Measurements from ENCODE around the gene NOTO.

Gene NOTO

DNA sequence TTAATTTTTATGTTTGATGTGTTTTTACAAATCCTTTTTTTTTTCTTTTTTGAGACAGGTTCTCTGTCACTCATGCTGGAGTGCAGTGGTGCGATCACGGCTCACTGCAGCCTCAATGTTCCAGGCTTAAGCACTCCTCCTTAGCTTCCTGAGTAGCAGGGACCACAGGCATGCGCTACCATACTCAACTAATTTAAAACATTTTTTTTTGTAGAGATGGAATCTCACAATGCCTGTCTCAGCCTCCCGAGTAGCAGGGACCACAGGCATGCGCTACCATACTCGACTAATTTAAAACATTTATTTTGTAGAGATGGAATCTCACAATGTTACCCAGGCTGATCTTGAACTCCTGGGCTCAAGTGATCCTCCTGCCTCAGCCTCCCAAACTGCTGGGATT, 3.2 kb downstream of the NOTO start:
- Histone ChIP-seq H3K9ac (ENCODE audit: low read length) (no peak overlapping the region), H3K27me3 (ENCODE audit: low read depth, low read length) (no peaks in the 10 kb centered on the region), H3K36me3 (replicated peaks; ENCODE audit: low read depth, low read length) (no peaks in the 10 kb centered on the region)

DNA sequence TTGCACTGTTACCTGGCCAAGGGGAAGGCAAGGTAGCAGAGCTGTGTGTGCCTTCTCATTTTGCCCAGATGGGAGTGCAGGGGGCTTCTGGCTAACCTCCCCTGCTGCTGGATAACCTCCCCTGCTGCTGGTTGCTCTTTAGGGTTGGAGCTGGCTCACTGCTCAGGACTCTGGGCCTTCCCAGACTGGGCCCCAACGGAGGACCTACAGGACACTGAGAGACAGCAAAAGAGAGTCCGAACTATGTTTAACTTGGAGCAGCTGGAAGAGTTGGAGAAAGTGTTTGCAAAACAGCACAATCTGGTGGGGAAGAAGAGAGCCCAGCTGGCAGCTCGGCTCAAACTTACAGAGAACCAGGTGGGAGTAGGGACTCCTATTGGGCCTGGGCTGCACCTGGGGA, 5.9 kb downstream of the NOTO start:
- H4K20me1 ChIP-seq (ENCODE audit: insufficient read depth, low read length): no peaks in the 10 kb centered on the region
- no peak overlapping the region for H3K4me3 ChIP-seq (ENCODE audit: low read length)
- peaks cover 16% of the 10 kb centered on the region for H3K4me1 ChIP-seq (ENCODE audit: low read length)
- no peak overlapping the region for H3K9ac ChIP-seq (ENCODE audit: low read length)
- H3K27ac ChIP-seq (ENCODE audit: low read length): no peak overlapping the region
- no peaks in the 10 kb centered on the region for H3K36me3 ChIP-seq (replicated peaks; ENCODE audit: low read depth, low read length)
- TF ChIP-seq, protein P1, sequence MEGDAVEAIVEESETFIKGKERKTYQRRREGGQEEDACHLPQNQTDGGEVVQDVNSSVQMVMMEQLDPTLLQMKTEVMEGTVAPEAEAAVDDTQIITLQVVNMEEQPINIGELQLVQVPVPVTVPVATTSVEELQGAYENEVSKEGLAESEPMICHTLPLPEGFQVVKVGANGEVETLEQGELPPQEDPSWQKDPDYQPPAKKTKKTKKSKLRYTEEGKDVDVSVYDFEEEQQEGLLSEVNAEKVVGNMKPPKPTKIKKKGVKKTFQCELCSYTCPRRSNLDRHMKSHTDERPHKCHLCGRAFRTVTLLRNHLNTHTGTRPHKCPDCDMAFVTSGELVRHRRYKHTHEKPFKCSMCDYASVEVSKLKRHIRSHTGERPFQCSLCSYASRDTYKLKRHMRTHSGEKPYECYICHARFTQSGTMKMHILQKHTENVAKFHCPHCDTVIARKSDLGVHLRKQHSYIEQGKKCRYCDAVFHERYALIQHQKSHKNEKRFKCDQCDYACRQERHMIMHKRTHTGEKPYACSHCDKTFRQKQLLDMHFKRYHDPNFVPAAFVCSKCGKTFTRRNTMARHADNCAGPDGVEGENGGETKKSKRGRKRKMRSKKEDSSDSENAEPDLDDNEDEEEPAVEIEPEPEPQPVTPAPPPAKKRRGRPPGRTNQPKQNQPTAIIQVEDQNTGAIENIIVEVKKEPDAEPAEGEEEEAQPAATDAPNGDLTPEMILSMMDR (IDR thresholded peaks at IDR 0.05; ENCODE audit: low read depth, low read length): no peak
- TF ChIP-seq EZH2phosphoT487 (IDR thresholded peaks at IDR 0.05; ENCODE audit: low read depth): no peak
- H3K9me3 ChIP-seq (ENCODE audit: insufficient read depth, low read length): no peaks in the 10 kb centered on the region
- no peaks in the 10 kb centered on the region for H3K27me3 ChIP-seq (ENCODE audit: low read depth, low read length)
- no peaks in the 10 kb centered on the region for H3K79me2 ChIP-seq (ENCODE audit: low read length)
- no peak overlapping the region for H2AFZ ChIP-seq (ENCODE audit: low read depth, low read length)
- H3K4me2 ChIP-seq (ENCODE audit: low read length): no peak overlapping the region

More for the DNA sequence above, 3.2 kb downstream of the NOTO start:
- Histone ChIP-seq H3K4me3 (ENCODE audit: low read length) (no peak overlapping the region), H3K79me2 (ENCODE audit: low read length) (no peaks in the 10 kb centered on the region), H3K4me2 (ENCODE audit: low read length) (no peak overlapping the region), H2AFZ (ENCODE audit: low read depth, low read length) (no peak overlapping the region), H4K20me1 (ENCODE audit: insufficient read depth, low read length) (no peaks in the 10 kb centered on the region), H3K27ac (ENCODE audit: low read length) (no peak overlapping the region), H3K9me3 (ENCODE audit: insufficient read depth, low read length) (no peaks in the 10 kb centered on the region), H3K4me1 (ENCODE audit: low read length) (peaks cover 4% of the 10 kb centered on the region; the same call in 1 of the 2 replicates)
- no peak for TF ChIP-seq EZH2phosphoT487 (IDR thresholded peaks at IDR 0.05; ENCODE audit: low read depth)

DNA sequence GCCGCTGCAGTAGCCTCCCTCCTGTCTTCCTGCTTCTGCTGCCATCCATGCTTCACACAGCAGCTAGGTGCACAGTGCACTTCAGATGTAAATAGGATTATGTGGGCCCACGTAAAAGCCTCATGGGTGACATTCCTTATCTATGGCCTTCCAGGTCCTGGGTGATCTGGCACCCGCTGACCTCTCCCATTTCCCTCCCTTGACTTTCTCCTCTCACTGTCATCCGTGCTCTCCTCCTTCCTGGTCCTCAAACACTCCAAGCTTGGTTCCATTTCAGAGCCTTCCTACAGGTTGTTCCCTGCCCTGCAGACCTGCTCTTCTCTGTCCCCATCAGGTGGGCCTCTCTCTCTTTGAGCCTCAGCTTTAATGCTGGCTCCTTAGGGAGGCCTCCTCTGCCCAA, 7.6 kb downstream of the NOTO start:
- TF ChIP-seq, protein P1 (IDR thresholded peaks at IDR 0.05; ENCODE audit: low read depth, low read length): no peak
- TF ChIP-seq EZH2phosphoT487 (IDR thresholded peaks at IDR 0.05; ENCODE audit: low read depth): no peak
- Histone ChIP-seq H3K27ac (ENCODE audit: low read length) (no peak overlapping the region), H3K9me3 (ENCODE audit: insufficient read depth, low read length) (no peaks in the 10 kb centered on the region), H3K36me3 (replicated peaks; ENCODE audit: low read depth, low read length) (no peaks in the 10 kb centered on the region), H3K4me2 (ENCODE audit: low read length) (no peak overlapping the region), H3K79me2 (ENCODE audit: low read length) (peaks cover 9% of the 10 kb centered on the region), H4K20me1 (ENCODE audit: insufficient read depth, low read length) (no peaks in the 10 kb centered on the region), H3K4me1 (ENCODE audit: low read length) (peaks cover 21% of the 10 kb centered on the region), H3K4me3 (ENCODE audit: low read length) (no peak overlapping the region), H3K27me3 (ENCODE audit: low read depth, low read length) (no peaks in the 10 kb centered on the region), H3K9ac (ENCODE audit: low read length) (no peak overlapping the region), H2AFZ (ENCODE audit: low read depth, low read length) (no peak overlapping the region)

DNA sequence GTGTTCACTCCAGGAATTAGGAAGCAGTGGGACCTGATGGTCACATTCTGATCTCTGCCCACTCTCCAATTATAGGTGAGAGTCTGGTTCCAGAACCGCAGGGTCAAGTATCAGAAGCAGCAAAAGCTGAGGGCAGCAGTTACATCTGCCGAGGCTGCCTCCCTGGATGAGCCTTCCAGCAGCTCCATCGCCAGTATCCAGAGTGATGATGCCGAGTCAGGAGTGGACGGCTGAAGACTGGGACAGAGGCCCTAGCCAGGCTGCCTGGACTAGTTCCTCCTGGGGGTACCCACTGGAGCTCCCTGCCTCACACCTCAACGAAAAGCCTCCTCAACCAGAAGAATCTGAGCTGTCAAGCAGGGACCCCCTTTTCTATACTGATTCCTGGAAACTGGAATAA, 8.3 kb downstream of the NOTO start:
- H3K4me3 ChIP-seq (ENCODE audit: low read length): no peak overlapping the region
- H3K27me3 ChIP-seq (ENCODE audit: low read depth, low read length): no peaks in the 10 kb centered on the region
- TF ChIP-seq, protein P1 (IDR thresholded peaks at IDR 0.05; ENCODE audit: low read depth, low read length): no peak
- no peak for TF ChIP-seq EZH2phosphoT487 (IDR thresholded peaks at IDR 0.05; ENCODE audit: low read depth)
- no peak overlapping the region for H3K4me2 ChIP-seq (ENCODE audit: low read length)
- H3K36me3 ChIP-seq (replicated peaks; ENCODE audit: low read depth, low read length): no peaks in the 10 kb centered on the region
- H2AFZ ChIP-seq (ENCODE audit: low read depth, low read length): no peak overlapping the region
- H3K9me3 ChIP-seq (ENCODE audit: insufficient read depth, low read length): no peaks in the 10 kb centered on the region
- H3K27ac ChIP-seq (ENCODE audit: low read length): no peak overlapping the region
- peaks cover 28% of the 10 kb centered on the region for H3K4me1 ChIP-seq (ENCODE audit: low read length)
- peaks cover 16% of the 10 kb centered on the region for H3K79me2 ChIP-seq (ENCODE audit: low read length)
- H3K9ac ChIP-seq (ENCODE audit: low read length): no peak overlapping the region
- no peaks in the 10 kb centered on the region for H4K20me1 ChIP-seq (ENCODE audit: insufficient read depth, low read length)

DNA sequence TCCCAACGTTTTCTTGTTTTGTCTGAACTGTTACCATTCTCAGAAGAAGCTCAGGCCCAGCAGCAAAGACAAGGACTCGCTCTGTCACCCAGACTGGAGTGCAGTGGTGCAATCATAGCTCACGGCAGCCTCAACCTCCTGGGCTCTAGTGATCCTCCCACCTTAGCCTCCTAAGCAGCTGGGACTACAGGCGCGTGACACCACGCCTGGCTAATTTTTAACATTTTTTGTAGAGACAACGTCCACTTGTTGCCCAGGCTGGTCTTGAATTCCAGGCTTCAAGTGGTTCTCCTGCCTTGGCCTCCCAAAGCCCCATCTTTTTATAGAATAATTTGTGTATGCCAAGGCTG, 9.7 kb downstream of the NOTO start:
- no peak overlapping the region for H3K27ac ChIP-seq (ENCODE audit: low read length)
- H3K4me2 ChIP-seq (ENCODE audit: low read length): peak overlapping the region; percentile 66
- no peaks in the 10 kb centered on the region for H3K36me3 ChIP-seq (replicated peaks; ENCODE audit: low read depth, low read length)
- peaks cover 29% of the 10 kb centered on the region for H3K79me2 ChIP-seq (ENCODE audit: low read length)
- H2AFZ ChIP-seq (ENCODE audit: low read depth, low read length): peak overlapping the region; percentile 93; the same call in 1 of the 2 replicates
- TF ChIP-seq, protein P1 (IDR thresholded peaks at IDR 0.05; ENCODE audit: low read depth, low read length): no peak
- TF ChIP-seq EZH2phosphoT487 (IDR thresholded peaks at IDR 0.05; ENCODE audit: low read depth): no peak
- no peaks in the 10 kb centered on the region for H3K9me3 ChIP-seq (ENCODE audit: insufficient read depth, low read length)
- no peak overlapping the region for H3K4me3 ChIP-seq (ENCODE audit: low read length)
- H3K4me1 ChIP-seq (ENCODE audit: low read length): peaks cover 23% of the 10 kb centered on the region
- no peak overlapping the region for H3K9ac ChIP-seq (ENCODE audit: low read length)
- no peaks in the 10 kb centered on the region for H3K27me3 ChIP-seq (ENCODE audit: low read depth, low read length)
- H4K20me1 ChIP-seq (ENCODE audit: insufficient read depth, low read length): no peaks in the 10 kb centered on the region

All from OCI-LY3 (cell line).